ENCODE measurements around the gene EDC4.

Gene EDC4

GRCh38 chr16:67842509-67843342 is 30.1 kb upstream of the EDC4 start (continued):
- no peak for TF ChIP-seq ZNF280D (tag by site-specific recombination; IDR thresholded peaks at IDR 0.05)
- TF ChIP-seq ZBTB48 (tag by site-specific recombination; IDR thresholded peaks at IDR 0.05): no peak
- TF ChIP-seq GLIS2 (tag by site-specific recombination; IDR thresholded peaks at IDR 0.05): no peak
- TF ChIP-seq ZNF350 (tag by site-specific recombination; IDR thresholded peaks at IDR 0.05): no peak
- TF ChIP-seq, protein P1, sequence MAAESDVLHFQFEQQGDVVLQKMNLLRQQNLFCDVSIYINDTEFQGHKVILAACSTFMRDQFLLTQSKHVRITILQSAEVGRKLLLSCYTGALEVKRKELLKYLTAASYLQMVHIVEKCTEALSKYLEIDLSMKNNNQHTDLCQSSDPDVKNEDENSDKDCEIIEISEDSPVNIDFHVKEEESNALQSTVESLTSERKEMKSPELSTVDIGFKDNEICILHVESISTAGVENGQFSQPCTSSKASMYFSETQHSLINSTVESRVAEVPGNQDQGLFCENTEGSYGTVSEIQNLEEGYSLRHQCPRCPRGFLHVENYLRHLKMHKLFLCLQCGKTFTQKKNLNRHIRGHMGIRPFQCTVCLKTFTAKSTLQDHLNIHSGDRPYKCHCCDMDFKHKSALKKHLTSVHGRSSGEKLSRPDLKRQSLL (tag by site-specific recombination; IDR thresholded peaks at IDR 0.05): no peak
- 0 out of 2 replicates have a peak, but pooled peaks have one; percentile 41 for TF ChIP-seq PRDM1 (tag by site-specific recombination; IDR thresholded peaks at IDR 0.05)
- TF ChIP-seq ZNF362 (tag by site-specific recombination; IDR thresholded peaks at IDR 0.05): no peak
- TF ChIP-seq SCRT1 (tag by site-specific recombination; IDR thresholded peaks at IDR 0.05; ENCODE audit: borderline replicate concordance): peak; percentile 58; the same call in 1 of the 2 replicates
- no peak for TF ChIP-seq ZNF132 (tag by site-specific recombination; IDR thresholded peaks at IDR 0.05; ENCODE audit: borderline replicate concordance)
- TF ChIP-seq ZNF214 (tag by site-specific recombination; IDR thresholded peaks at IDR 0.05; ENCODE audit: borderline replicate concordance): no peak
- TF ChIP-seq, protein P2, sequence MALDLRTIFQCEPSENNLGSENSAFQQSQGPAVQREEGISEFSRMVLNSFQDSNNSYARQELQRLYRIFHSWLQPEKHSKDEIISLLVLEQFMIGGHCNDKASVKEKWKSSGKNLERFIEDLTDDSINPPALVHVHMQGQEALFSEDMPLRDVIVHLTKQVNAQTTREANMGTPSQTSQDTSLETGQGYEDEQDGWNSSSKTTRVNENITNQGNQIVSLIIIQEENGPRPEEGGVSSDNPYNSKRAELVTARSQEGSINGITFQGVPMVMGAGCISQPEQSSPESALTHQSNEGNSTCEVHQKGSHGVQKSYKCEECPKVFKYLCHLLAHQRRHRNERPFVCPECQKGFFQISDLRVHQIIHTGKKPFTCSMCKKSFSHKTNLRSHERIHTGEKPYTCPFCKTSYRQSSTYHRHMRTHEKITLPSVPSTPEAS (tag by site-specific recombination; IDR thresholded peaks at IDR 0.05): no peak
- no peak for TF ChIP-seq ZNF660 (tag by site-specific recombination; IDR thresholded peaks at IDR 0.05)
- TF ChIP-seq GLI4 (tag by site-specific recombination; IDR thresholded peaks at IDR 0.05): no peak
- TF ChIP-seq ZNF19 (tag by site-specific recombination; IDR thresholded peaks at IDR 0.05; ENCODE audit: low read depth): no peak
- no peak for TF ChIP-seq HOXD13 (CRISPR knock-in tag; IDR thresholded peaks at IDR 0.05; ENCODE audit: borderline replicate concordance)
- TF ChIP-seq RBAK (tag by site-specific recombination; IDR thresholded peaks at IDR 0.05): no peak
- TF ChIP-seq REPIN1 (tag by site-specific recombination; IDR thresholded peaks at IDR 0.05; ENCODE audit: low read depth): no peak
- TF ChIP-seq ZNF221 (tag by site-specific recombination; IDR thresholded peaks at IDR 0.05; ENCODE audit: borderline replicate concordance): no peak
- TF ChIP-seq ZNF747 (tag by site-specific recombination; IDR thresholded peaks at IDR 0.05): no peak
- no peak for TF ChIP-seq ZNF558 (tag by site-specific recombination; IDR thresholded peaks at IDR 0.05)
- TF ChIP-seq ZNF354C (tag by site-specific recombination; IDR thresholded peaks at IDR 0.05; ENCODE audit: borderline replicate concordance, low read depth): no peak
- TF ChIP-seq, protein P3, sequence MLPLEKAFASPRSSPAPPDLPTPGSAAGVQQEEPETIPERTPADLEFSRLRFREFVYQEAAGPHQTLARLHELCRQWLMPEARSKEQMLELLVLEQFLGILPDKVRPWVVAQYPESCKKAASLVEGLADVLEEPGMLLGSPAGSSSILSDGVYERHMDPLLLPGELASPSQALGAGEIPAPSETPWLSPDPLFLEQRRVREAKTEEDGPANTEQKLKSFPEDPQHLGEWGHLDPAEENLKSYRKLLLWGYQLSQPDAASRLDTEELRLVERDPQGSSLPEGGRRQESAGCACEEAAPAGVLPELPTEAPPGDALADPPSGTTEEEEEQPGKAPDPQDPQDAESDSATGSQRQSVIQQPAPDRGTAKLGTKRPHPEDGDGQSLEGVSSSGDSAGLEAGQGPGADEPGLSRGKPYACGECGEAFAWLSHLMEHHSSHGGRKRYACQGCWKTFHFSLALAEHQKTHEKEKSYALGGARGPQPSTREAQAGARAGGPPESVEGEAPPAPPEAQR (tag by site-specific recombination; IDR thresholded peaks at IDR 0.05): no peak
- TF ChIP-seq, protein P4, sequence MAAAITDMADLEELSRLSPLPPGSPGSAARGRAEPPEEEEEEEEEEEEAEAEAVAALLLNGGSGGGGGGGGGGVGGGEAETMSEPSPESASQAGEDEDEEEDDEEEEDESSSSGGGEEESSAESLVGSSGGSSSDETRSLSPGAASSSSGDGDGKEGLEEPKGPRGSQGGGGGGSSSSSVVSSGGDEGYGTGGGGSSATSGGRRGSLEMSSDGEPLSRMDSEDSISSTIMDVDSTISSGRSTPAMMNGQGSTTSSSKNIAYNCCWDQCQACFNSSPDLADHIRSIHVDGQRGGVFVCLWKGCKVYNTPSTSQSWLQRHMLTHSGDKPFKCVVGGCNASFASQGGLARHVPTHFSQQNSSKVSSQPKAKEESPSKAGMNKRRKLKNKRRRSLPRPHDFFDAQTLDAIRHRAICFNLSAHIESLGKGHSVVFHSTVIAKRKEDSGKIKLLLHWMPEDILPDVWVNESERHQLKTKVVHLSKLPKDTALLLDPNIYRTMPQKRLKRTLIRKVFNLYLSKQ (tag by site-specific recombination; IDR thresholded peaks at IDR 0.05; ENCODE audit: borderline replicate concordance): no peak
- TF ChIP-seq ZNF274 (IDR thresholded peaks at IDR 0.05; ENCODE audit: low read length): no peak
- TF ChIP-seq ZNF274 (tag by site-specific recombination; IDR thresholded peaks at IDR 0.05; ENCODE audit: borderline replicate concordance): no peak
- TF ChIP-seq BCL6B (tag by site-specific recombination; IDR thresholded peaks at IDR 0.05): 0 out of 2 replicates have a peak, but pooled peaks have one; percentile 9
- no peak for TF ChIP-seq ZNF433 (tag by site-specific recombination; IDR thresholded peaks at IDR 0.05; ENCODE audit: low read depth)
- TF ChIP-seq ZNF324 (tag by site-specific recombination; IDR thresholded peaks at IDR 0.05): no peak
- no peak for TF ChIP-seq ZNF701 (tag by site-specific recombination; IDR thresholded peaks at IDR 0.05)
